ENCODE measurements around the gene IRAG1. TPM values are rescaled to one million over a fixed set of nuclear protein-coding genes. Genes with fewer than 3 reads are reported as not detected.

IRAG1 gene
- total and polyA plus RNA-seq, 2 of the 13 experiments (the other 11 are each of a cell fraction or from before 2014, with no cell fraction given), result 0.13 to 0.20 TPM

- H3K9me3 ChIP-seq (ENCODE audit: low read length), result no peaks in the 10 kb centered on the region
- H3K4me2 ChIP-seq (ENCODE audit: low read depth, low read length), result no peak overlapping the region
- TF ChIP-seq LBX2 (CRISPR knock-in tag; IDR thresholded peaks at IDR 0.05; ENCODE audit: borderline replicate concordance) (no peak), ZNF431 (CRISPR knock-in tag; IDR thresholded peaks at IDR 0.05; ENCODE audit: borderline replicate concordance, low read depth) (no peak), U2AF1 (optimal IDR thresholded peaks at IDR 0.05; ENCODE audit: low read depth, low read length) (no peak), FOXM1 (CRISPR knock-in tag; IDR thresholded peaks at IDR 0.05) (no peak)
- FAIRE-seq (no peak), ATAC-seq (no peak), DNase-seq (ENCODE audit: low spot score) (no peak)
- ChIA-PET POLR2A (no interaction called here), CTCF (ENCODE audit: low intra/inter-chr PET ratio, low total read pairs) (no interaction called here)
- H4K20me1 ChIP-seq (ENCODE audit: insufficient read depth, low read length), result no peaks in the 10 kb centered on the region
- H3K4me3 ChIP-seq (replicated peaks in 1 of 3; ENCODE audit: insufficient read depth in 1 of 3, low read depth in 2 of 3, low read length in 3 of 3), result no peak overlapping the region
- in situ Hi-C loops (cut with HindIII; ENCODE audit: extremely low pct_ligation_motif_present, low pct_unique_long_range_greater_than_20kb), result no loop called here
- H2AFZ ChIP-seq (ENCODE audit: low read length), result no peak overlapping the region
- no TSS peak for BruUV-seq (replicated peaks)
- H3K9ac ChIP-seq (ENCODE audit: insufficient read depth, low read depth, low read length), result no peak overlapping the region
- H3K27me3 ChIP-seq (ENCODE audit: control insufficient read depth in 1 of 2, insufficient read depth in 2 of 2, low read length in 2 of 2), result peaks cover 8 to 30% of the 10 kb centered on the region in 2 experiments; a peak in 4 of 5 replicates
- intact Hi-C loops (cut with micrococcal nuclease; ENCODE audit: unreplicated experiment), result no loop called here
- H3K79me2 ChIP-seq (ENCODE audit: insufficient read depth, low read length), result no peaks in the 10 kb centered on the region
- WGBS (ENCODE audit: low lambda C conversion rate), result 20% methylated on average over 3 of the region's 4 CpGs
- H3K36me3 ChIP-seq (replicated peaks in 1 of 2; ENCODE audit: control insufficient read depth in 1 of 2, insufficient read depth in 2 of 2, low read length in 2 of 2), result no peaks in the 10 kb centered on the region
- no peaks in the 10 kb centered on the region for H3K4me1 ChIP-seq (ENCODE audit: insufficient read depth, low read length)
- no peak overlapping the region for H3K27ac ChIP-seq (ENCODE audit: extremely low read length, insufficient read depth, low read length)
Observed at GRCh38 chr11:10727146-10727851, 33.7 kb upstream of the IRAG1 start.

GRCh38 chr11:10725907-10726253 is 32.3 kb upstream of the IRAG1 start:
- Histone ChIP-seq H4K20me1 (ENCODE audit: insufficient read depth, low read length) (no peaks in the 10 kb centered on the region), H3K4me3 (replicated peaks in 1 of 3; ENCODE audit: insufficient read depth in 1 of 3, low read depth in 2 of 3, low read length in 3 of 3) (no peak overlapping the region), H3K27ac (ENCODE audit: extremely low read length, insufficient read depth, low read length) (no peak overlapping the region), H3K9me3 (ENCODE audit: low read length) (no peaks in the 10 kb centered on the region), H3K36me3 (replicated peaks in 1 of 2; ENCODE audit: control insufficient read depth in 1 of 2, insufficient read depth in 2 of 2, low read length in 2 of 2) (no peaks in the 10 kb centered on the region), H3K79me2 (ENCODE audit: insufficient read depth, low read length) (no peaks in the 10 kb centered on the region), H3K27me3 (ENCODE audit: control insufficient read depth in 1 of 2, insufficient read depth in 2 of 2, low read length in 2 of 2) (peaks cover 9 to 33% of the 10 kb centered on the region in 2 experiments; a peak in 4 of 5 replicates), H3K9ac (ENCODE audit: insufficient read depth, low read depth, low read length) (no peak overlapping the region), H3K4me2 (ENCODE audit: low read depth, low read length) (no peak overlapping the region), H3K4me1 (ENCODE audit: insufficient read depth, low read length) (no peaks in the 10 kb centered on the region), H2AFZ (ENCODE audit: low read length) (no peak overlapping the region)
- ChIA-PET POLR2A (no interaction called here), CTCF (ENCODE audit: low intra/inter-chr PET ratio, low total read pairs) (no interaction called here)
- ATAC-seq (no peak), DNase-seq (ENCODE audit: low spot score) (no peak), FAIRE-seq (no peak)
- BruUV-seq (replicated peaks), result no TSS peak
- in situ Hi-C loops (cut with HindIII; ENCODE audit: extremely low pct_ligation_motif_present, low pct_unique_long_range_greater_than_20kb), result no loop called here
- intact Hi-C loops (cut with micrococcal nuclease; ENCODE audit: unreplicated experiment), result no loop called here
- no peak for TF ChIP-seq SMARCE1 (IDR thresholded peaks at IDR 0.05; ENCODE audit: borderline replicate concordance)
- TF ChIP-seq TERF1 (CRISPR knock-in tag; IDR thresholded peaks at IDR 0.05), result no peak
- no peak for TF ChIP-seq HNRNPL (IDR thresholded peaks at IDR 0.05; ENCODE audit: low read depth, low read length)
- no peak for TF ChIP-seq FOXA3 (CRISPR knock-in tag; IDR thresholded peaks at IDR 0.05)
- TF ChIP-seq ZNF572 (CRISPR knock-in tag; IDR thresholded peaks at IDR 0.05), result no peak
- TF ChIP-seq PRDM4 (CRISPR knock-in tag; IDR thresholded peaks at IDR 0.05; ENCODE audit: borderline replicate concordance), result no peak
